T-helper 17 cell (primary cell): Measurements from ENCODE around the gene DIMT1. TPM values are rescaled to one million over a fixed set of nuclear protein-coding genes. Genes with fewer than 3 reads are reported as not detected.
A peak's percentile ranks its signal among the peaks of the same experiment; 100 is the strongest.

ENCODE experiments used
- ATAC-seq: fragments of 150-1000 bp; cut with Tn5 transposase; 2 replicates; pipeline ENCODE4 v1.10.0; 2021; ENCODE audit warnings: mild to moderate bottlenecking, moderate library complexity
- DNase-seq, 3 donors: peaks; one replicate each; pipeline versions ENCODE4 v3.0.0 to v3.0.0-alpha.2; 2020 to 2021
- H3K9me3 ChIP-seq: one replicate; pipeline ENCODE4 v1.7.0; 2013; ENCODE audit warnings: low read length, mild to moderate bottlenecking; ENCODE audit not compliant: control insufficient read depth, poor library complexity, severe bottlenecking
- H3K27ac Mint-ChIP-seq: one replicate; pipeline ENCODE4 v1.8.0; 2022; ENCODE audit warnings: mild to moderate bottlenecking, moderate library complexity, mixed read lengths
- H3K27me3 Mint-ChIP-seq: one replicate; pipeline ENCODE4 v1.8.0; 2022; ENCODE audit warnings: mixed read lengths
- H3K36me3 Mint-ChIP-seq: one replicate; pipeline ENCODE4 v1.8.0; 2022; ENCODE audit warnings: low read depth, mixed read lengths
- H3K4me1 Mint-ChIP-seq: one replicate; pipeline ENCODE4 v1.8.0; 2022; ENCODE audit warnings: mild to moderate bottlenecking, mixed read lengths
- H3K4me3 Mint-ChIP-seq: one replicate; pipeline ENCODE4 v1.8.0; 2022; ENCODE audit warnings: mild to moderate bottlenecking, moderate library complexity, mixed read lengths
- total RNA-seq, 4 donors: library from RNA in 2 of 4; stranded (reverse) in 2 of 4; gene quantifications; one replicate each; pipeline ENCODE4 v1.2.3 and lab custom pipeline; 2022 to 2026

DIMT1 gene
- total RNA-seq, 2 donors from 2014 or later, result 16.5 to 20.0 TPM

DNA sequence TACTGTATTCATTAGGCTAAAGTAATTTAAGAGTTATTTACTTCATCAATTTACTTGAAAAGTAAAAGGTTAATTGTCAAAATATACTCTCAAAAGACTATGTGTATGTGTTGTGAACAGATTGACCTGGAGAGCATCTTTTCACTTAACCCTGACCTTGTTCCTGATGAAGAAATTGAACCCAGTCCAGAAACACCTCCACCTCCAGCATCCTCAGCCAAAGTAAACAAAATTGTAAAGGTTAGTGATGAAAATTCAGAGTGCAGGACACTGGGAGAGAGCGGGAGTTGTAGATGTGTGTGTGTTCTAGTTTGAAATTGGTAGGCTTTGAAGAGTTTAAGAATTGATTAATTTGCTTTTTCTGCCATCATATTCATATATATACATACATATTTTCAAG, 55.8 kb downstream of the DIMT1 start:
- no peaks in the 10 kb centered on the region for H3K27me3 Mint-ChIP-seq

DNA sequence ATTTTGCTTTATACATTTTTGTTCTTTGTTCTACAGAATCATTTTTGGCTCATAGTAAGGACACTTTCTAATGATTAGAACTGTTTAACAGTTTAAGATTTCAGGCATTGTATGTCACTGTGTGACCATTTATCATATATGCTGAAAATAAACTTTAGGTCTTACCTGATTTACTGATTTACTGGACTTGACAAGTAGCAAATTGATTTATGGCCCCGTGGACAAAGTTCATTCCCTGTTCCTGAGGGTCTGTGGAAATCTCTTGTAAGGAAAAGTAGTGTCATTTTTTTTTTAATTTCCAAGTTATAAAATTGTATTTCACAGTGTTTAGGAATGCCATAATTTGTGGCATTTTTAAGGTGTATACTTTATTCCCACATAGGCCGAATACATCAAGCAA, 57.0 kb downstream of the DIMT1 start:
- H3K36me3 Mint-ChIP-seq, result no peaks in the 10 kb centered on the region
- no peaks in the 10 kb centered on the region for H3K9me3 ChIP-seq

More for the DNA sequence above, 55.8 kb downstream of the DIMT1 start:
- Mint-ChIP-seq H3K4me3 (no peak overlapping the region), H3K36me3 (no peaks in the 10 kb centered on the region), H3K27ac (peak overlapping the region; percentile 54), H3K4me1 (peaks cover 16% of the 10 kb centered on the region)
- no peaks in the 10 kb centered on the region for H3K9me3 ChIP-seq
- ATAC-seq (no peak), DNase-seq (no peak)

DNA sequence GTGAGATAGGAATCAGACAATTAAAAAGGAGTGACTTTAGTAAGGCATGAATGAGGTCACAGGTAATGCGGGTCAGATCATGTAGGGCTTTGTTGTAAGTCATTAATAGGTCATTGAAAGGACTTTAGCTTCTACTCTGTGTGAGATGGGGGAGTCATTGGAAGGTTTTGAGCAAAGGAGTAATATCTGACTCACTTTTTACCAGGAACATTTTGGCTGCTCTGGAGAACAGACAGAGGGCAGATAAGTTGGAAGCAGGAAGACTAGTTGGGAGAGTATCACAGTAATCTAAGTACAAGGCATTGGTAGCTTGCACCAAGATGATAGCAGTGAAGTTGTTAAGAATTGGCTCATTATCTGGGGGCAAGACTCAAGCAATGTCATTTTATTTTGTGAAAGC, 60.3 kb downstream of the DIMT1 start:
- no peaks in the 10 kb centered on the region for H3K9me3 ChIP-seq
- Mint-ChIP-seq H3K27me3 (no peaks in the 10 kb centered on the region), H3K4me1 (peaks cover 39% of the 10 kb centered on the region), H3K27ac (peak overlapping the region; percentile 90), H3K4me3 (peak overlapping the region; percentile 43), H3K36me3 (no peaks in the 10 kb centered on the region)
- no peak for ATAC-seq
- no peak for DNase-seq

More for the DNA sequence above, 57.0 kb downstream of the DIMT1 start:
- ATAC-seq (no peak), DNase-seq (no peak)
- no peaks in the 10 kb centered on the region for H3K27me3 Mint-ChIP-seq
- H3K4me1 Mint-ChIP-seq, result peaks cover 25% of the 10 kb centered on the region
- H3K4me3 Mint-ChIP-seq, result no peak overlapping the region
- peak overlapping the region; percentile 54 for H3K27ac Mint-ChIP-seq

DNA sequence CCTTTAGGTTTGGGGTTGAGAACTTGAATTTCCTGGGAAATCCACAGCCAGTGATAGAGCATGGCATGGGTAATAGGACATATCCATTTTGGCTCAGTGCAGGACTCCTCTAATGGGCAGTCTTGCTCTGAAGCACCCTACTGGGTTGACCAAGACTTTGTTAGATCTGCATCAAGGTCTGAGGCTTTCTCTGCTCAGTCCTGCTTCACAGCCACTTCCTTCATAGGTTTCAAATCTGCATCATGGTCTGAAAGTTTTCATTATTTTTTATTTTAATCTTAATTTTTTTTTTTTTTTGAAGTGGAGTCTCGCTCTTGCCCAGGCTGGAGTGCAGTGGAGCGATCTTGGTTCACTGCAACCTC, 61.2 kb downstream of the DIMT1 start:
- no peaks in the 10 kb centered on the region for H3K36me3 Mint-ChIP-seq
- peak; percentile 15 for ATAC-seq

DNA sequence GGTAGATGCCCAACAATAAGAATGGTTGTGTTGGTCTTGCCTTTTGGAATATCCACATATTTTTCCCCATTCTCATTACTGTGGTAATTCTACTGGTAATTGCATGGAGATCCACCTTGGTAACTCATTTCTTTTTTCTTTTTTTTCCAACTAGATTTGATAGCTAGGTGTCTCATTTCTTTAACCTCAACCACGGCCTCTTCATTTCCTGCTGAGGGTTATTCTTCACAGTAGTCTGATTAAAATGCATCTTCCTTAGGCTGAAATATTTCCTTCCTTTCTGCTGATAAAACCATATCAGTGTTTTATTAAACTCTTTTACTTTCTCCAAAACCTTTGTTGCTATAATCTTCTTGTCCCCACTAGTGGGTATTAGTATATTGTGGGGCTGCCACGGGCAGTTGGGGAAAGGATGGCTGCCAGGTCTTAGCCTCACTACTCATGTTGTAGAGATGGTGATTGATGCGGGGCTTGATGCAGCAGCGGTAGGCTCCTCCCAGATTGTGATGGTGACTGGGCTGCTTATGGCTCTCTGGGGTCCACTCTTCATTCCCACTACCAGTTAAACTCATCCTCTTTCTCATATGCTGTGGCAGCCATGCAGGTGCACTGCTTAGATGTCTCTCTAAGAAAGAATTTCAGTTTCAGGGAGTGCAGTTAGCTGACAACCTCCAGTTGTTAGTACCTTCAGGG, 61.8 kb downstream of the DIMT1 start:
- Mint-ChIP-seq H3K4me1 (peaks cover 41% of the 10 kb centered on the region), H3K27me3 (no peaks in the 10 kb centered on the region), H3K36me3 (no peaks in the 10 kb centered on the region), H3K4me3 (peak overlapping the region; percentile 54), H3K27ac (peak overlapping the region; percentile 27)
- peak; percentile 69 for ATAC-seq
- no peak for DNase-seq
- H3K9me3 ChIP-seq, result no peaks in the 10 kb centered on the region

More for the DNA sequence above, 61.2 kb downstream of the DIMT1 start:
- Mint-ChIP-seq H3K27me3 (no peaks in the 10 kb centered on the region), H3K4me1 (peaks cover 43% of the 10 kb centered on the region), H3K4me3 (peak overlapping the region; percentile 54), H3K27ac (peak overlapping the region; percentile 90)
- H3K9me3 ChIP-seq, result no peaks in the 10 kb centered on the region
- no peak for DNase-seq

DNA sequence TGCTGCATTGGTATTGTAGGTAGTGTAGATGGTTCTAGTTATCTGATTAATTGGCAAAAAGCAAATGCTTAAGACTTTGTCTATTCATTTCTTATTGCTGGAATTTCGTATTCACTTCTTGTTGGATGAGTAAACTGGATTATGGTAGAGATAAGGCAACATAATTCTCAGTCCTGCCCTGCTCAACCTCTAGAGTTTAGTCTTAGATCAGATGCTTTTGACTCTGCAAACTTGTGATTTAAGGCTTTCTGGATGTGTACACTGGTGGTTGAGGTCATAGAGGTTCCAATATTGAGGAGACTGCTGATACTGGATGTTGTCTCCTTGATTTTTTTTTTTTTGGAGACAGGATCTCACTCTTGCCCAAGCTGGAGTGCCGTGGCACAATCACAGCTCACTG, 62.7 kb downstream of the DIMT1 start:
- H3K4me1 Mint-ChIP-seq, result peaks cover 42% of the 10 kb centered on the region
- no peak overlapping the region for H3K4me3 Mint-ChIP-seq
- H3K27ac Mint-ChIP-seq, result peak overlapping the region; percentile 27
- DNase-seq, result no peak
- no peaks in the 10 kb centered on the region for H3K9me3 ChIP-seq
- no peaks in the 10 kb centered on the region for H3K27me3 Mint-ChIP-seq
- no peaks in the 10 kb centered on the region for H3K36me3 Mint-ChIP-seq
- ATAC-seq, result no peak

DNA sequence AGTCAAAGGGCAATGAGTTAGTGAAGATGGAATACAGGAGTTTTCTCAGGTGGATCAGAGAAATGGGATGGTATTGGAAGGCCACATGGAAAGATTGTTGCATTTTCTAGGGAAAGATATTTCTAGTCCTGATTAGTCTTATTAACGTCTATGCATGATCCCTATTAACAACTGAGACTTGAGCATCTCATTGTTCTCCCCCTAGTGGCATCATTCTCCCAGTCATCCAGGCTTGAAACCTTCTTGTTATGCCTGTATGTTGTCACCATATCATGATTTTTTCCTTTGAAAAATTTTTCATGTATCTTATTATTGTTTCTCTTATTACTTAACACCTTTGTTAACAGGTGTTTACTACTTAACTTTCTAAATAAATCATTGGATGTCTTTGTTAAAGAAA, 63.3 kb downstream of the DIMT1 start:
- DNase-seq (no peak), ATAC-seq (no peak)
- peaks cover 44% of the 10 kb centered on the region for H3K4me1 Mint-ChIP-seq
- H3K4me3 Mint-ChIP-seq, result no peak overlapping the region
- no peaks in the 10 kb centered on the region for H3K9me3 ChIP-seq
- H3K27me3 Mint-ChIP-seq, result no peaks in the 10 kb centered on the region
- H3K36me3 Mint-ChIP-seq, result no peaks in the 10 kb centered on the region
- no peak overlapping the region for H3K27ac Mint-ChIP-seq

Other genes with a start within 250 kb of the DIMT1 start
- gene KIF2A, start 97.7 kb downstream of the DIMT1 start, total RNA-seq, result 100 to 1,000 TPM in 1 of 2 donors, 10 to 100 TPM in 1; 93.5 to 158 TPM
- 10 to 100 TPM; 17.9 to 18.3 TPM for gene IPO11, start 8.9 kb upstream of the DIMT1 start, total RNA-seq
- gene LRRC70, start 174.9 kb upstream of the DIMT1 start, total RNA-seq, result 1 to 10 TPM; 5.8 to 6.1 TPM